HepG2 (cell line): ENCODE data around the gene EZH1. TPM values are rescaled to one million over a fixed set of nuclear protein-coding genes. Genes with fewer than 3 reads are reported as not detected.

Experiments
- ATF5 ChIP-seq: sonication (generic); formaldehyde crosslinking; IDR thresholded peaks from 2 replicates; pipeline ENCODE4 v1.4.0; 2020; ENCODE audit warnings: mild to moderate bottlenecking, low read depth, missing genetic modification reagents
- ATM ChIP-seq: fragments of 450-650 bp; IDR thresholded peaks from 2 replicates; pipeline ENCODE4 v1.7.1; 2017; ENCODE audit warnings: mild to moderate bottlenecking, borderline replicate concordance
- CERS6 ChIP-seq: sonication (generic); formaldehyde crosslinking; IDR thresholded peaks from 2 replicates; pipeline ENCODE4 v1.5.0; 2020; ENCODE audit warnings: missing genetic modification reagents
- EZH2 ChIP-seq: conservative IDR thresholded peaks from 2 replicates; pipeline ENCODE4 v1.6.1; 2012; ENCODE audit warnings: mild to moderate bottlenecking, low read depth, low read length, moderate library complexity
- FOSL2 ChIP-seq: sonication (generic); formaldehyde crosslinking; IDR thresholded peaks from 2 replicates; pipeline ENCODE4 v1.4.0; 2020; ENCODE audit warnings: missing genetic modification reagents
- KAT2B ChIP-seq: fragments of 150-350 bp; IDR thresholded peaks from 2 replicates; pipeline ENCODE4 v1.6.1; 2014; ENCODE audit warnings: low read depth, low read length, borderline replicate concordance
- PRDM10 ChIP-seq: sonication (generic); formaldehyde crosslinking; IDR thresholded peaks from 2 replicates; pipeline ENCODE4 v1.4.0; 2020; ENCODE audit warnings: low read depth, missing genetic modification reagents
- TEAD3 ChIP-seq: optimal IDR thresholded peaks from 2 replicates; pipeline ENCODE3; 2016; ENCODE audit warnings: borderline replicate concordance
- WIZ ChIP-seq: sonication (generic); formaldehyde crosslinking; IDR thresholded peaks from 2 replicates; pipeline ENCODE4 v1.5.1; 2020; ENCODE audit warnings: mild to moderate bottlenecking, missing genetic modification reagents
- ZBTB44 ChIP-seq: sonication (generic); formaldehyde crosslinking; IDR thresholded peaks from 2 replicates; pipeline ENCODE4 v1.4.0; 2020; ENCODE audit warnings: missing genetic modification reagents
- ZEB1 ChIP-seq: IDR thresholded peaks from 2 replicates; pipeline ENCODE4 v1.6.1; 2012; ENCODE audit warnings: mild to moderate bottlenecking, low read depth, inconsistent platforms; ENCODE audit not compliant: insufficient replicate concordance
- ZNF687 ChIP-seq: sonication (generic); formaldehyde crosslinking; IDR thresholded peaks from 2 replicates; pipeline ENCODE4 v1.5.1; 2020; ENCODE audit warnings: mild to moderate bottlenecking, missing genetic modification reagents, moderate library complexity
- ZNF768 ChIP-seq: sonication (generic); formaldehyde crosslinking; IDR thresholded peaks from 2 replicates; pipeline ENCODE4 v1.4.0; 2020; ENCODE audit warnings: missing genetic modification reagents
- ZNF777 ChIP-seq: sonication (generic); formaldehyde crosslinking; IDR thresholded peaks from 2 replicates; pipeline ENCODE4 v1.4.0; 2020; ENCODE audit warnings: missing genetic modification reagents
- ZNF891 ChIP-seq: sonication (generic); formaldehyde crosslinking; IDR thresholded peaks from 2 replicates; pipeline ENCODE4 v1.5.0; 2020; ENCODE audit warnings: mild to moderate bottlenecking, missing genetic modification reagents
- polyA plus RNA-seq, 8 experiments: library from polyadenylated mRNA; depleted of rRNA in 3 of 8; stranded (reverse) in 7 of 8; unstranded in 1 of 8; fragments of >200 nt; fragmentation: Illumina TruSeq in 4 of 8; extraction: Trizol in 4 of 8; gene quantifications; 2 replicates each; pipeline versions ENCODE4 v1.2.1 to v1.2.3, GENCODE V29; 2011 to 2016; ENCODE audit warnings: low read depth in 4 of 8, missing spikeins in 1 of 8, mixed read lengths in 1 of 8; ENCODE audit not compliant: insufficient read depth in 1 of 8
- total RNA-seq, 5 experiments: library from RNA; depleted of rRNA; stranded (reverse); fragments of >200 nt; fragmentation: Illumina TruSeq; extraction: Trizol; gene quantifications; 2 replicates each; pipeline ENCODE4 v1.2.3, GENCODE V29; 2016; ENCODE audit warnings: low read depth in 1 of 5

The EZH1 gene
- total and polyA plus RNA-seq, 2 of the 13 experiments (the other 11 are each of a cell fraction or from before 2014, with no cell fraction given), result 11.6 to 24.0 TPM

- TF ChIP-seq ZNF891 (CRISPR knock-in tag) (no peak; the same call in 1 of the 2 replicates), ZNF777 (CRISPR knock-in tag) (no peak), PRDM10 (CRISPR knock-in tag) (no peak), CERS6 (no peak), FOSL2 (CRISPR knock-in tag) (no peak), ATF5 (CRISPR knock-in tag) (no peak), KAT2B (no peak), ZNF768 (CRISPR knock-in tag) (peak; percentile 30; the same call in 1 of the 2 replicates), ZBTB44 (CRISPR knock-in tag) (no peak), TEAD3 (CRISPR knock-in tag) (peak; percentile 22), ZEB1 (no peak), ZNF687 (CRISPR knock-in tag) (peak; percentile 43; the same call in 1 of the 2 replicates), ATM (no peak), EZH2 (no peak), WIZ (0 out of 2 replicates have a peak, but pooled peaks have one; percentile 49)
Observed at GRCh38 chr17:42679492-42680330, 65.1 kb downstream of the EZH1 start (continued).
